GM21390 (cell line): ENCODE measurements around the gene CPPED1.
"Not testable (repeated sequence)": the region's sequence is repeated elsewhere in the genome, so short reads cannot be mapped to it uniquely, and the experiment has no call there.

Experiments
- ATAC-seq: cut with Tn5 transposase; IDR thresholded peaks from one replicate; pipeline ENCODE4 v1.9.1; 2021; ENCODE audit not compliant: unreplicated experiment

The CPPED1 gene

DNA sequence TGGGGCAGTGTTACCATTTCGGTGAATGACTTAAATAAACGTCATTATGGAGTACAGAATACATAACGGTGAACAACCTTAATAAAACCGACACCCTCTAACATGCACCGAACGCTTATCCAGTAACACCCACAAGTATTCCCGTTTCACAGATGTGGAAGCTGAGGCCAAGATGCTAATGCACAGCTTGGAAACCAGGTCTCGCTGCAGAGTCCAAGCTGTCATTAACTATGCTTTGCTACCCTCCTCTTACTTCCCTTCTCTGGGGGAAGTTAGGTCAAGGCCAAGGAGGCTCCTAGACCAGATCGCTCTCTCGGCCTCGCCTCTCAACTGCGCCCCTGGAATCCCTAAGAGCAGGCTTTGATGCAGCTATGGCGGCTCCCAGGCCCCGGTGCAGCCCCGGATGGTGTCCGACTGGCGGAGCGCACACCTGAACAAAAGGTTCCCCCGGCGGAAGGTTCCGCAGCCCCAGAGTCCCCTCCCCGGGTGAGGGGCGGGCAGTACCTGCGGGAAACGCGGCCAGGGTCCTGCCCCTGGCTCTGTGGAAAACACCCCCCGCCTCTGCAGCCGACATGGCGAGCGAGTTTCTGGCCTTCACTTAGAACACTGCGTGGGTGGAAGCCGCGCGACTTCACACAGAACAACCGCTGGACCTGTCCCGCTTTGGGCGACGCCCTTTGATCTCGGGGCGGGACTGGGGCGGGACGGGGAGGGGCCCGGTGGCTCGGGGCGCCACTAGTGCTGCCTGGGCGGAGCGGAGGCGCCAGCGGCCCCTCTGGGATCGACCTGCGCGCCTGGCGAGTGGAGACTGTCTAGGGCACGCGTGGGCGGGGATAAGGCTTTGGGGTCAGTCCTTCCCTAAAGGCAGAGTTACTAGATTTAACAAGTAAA is at the start of gene CPPED1:
Gene CPPED1 (minus strand): TSS at position 685 of the 891 bp plus-strand sequence. CDS start 111 bp downstream, at position 574.
- peak; percentile 89 for ATAC-seq

- no peak for ATAC-seq
Observed at GRCh38 chr16:12850186-12850585, 46.5 kb upstream of the CPPED1 start.

DNA sequence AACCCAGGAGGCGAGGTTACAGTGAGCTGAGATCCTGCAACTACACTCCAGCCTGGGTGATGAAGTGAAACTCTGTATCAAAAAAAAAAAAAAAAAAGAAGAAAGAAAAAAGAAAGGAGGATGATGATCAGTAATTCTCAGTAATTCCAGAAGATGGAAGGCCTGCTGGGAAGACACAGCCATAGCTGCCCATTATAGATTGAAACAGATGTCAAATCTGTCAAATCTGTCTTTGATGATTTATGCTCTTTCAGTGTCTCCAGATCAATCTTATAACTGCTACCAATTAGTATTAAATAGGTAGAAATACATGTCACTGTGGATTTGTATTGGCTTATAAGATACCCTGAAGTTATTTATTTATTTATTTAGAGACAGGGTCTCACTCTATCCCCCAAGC is 42.9 kb upstream of the CPPED1 start:
- no peak for ATAC-seq

- no peak for ATAC-seq
Observed at GRCh38 chr16:12845282-12845681, 41.6 kb upstream of the CPPED1 start.

- ATAC-seq = no peak
Observed at GRCh38 chr16:12837756-12838155, 34.1 kb upstream of the CPPED1 start.

DNA sequence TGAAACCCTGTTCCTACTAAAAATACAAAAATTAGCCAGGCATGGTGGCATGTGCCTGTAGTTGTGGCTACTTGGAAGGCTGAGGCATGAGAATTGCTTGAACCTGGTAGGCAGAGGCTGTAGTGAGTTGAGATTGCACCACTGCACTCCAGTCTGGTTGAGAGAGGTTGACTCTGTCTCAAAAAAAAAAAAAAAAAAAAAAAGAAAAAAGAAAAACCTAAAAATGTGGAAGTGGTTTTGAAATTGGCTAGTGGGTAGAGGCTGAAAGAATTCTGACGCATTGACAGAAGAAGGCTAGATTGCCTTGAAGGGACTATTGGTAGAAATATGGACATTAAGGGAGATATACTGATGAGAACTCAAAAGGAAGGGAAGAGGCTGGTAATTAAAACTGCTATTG is 33.6 kb upstream of the CPPED1 start:
- no peak for ATAC-seq

GRCh38 chr16:12833926-12834325 is 30.2 kb upstream of the CPPED1 start:
- no peak for ATAC-seq

- ATAC-seq = no peak
Observed at GRCh38 chr16:12829096-12829888, 25.6 kb upstream of the CPPED1 start.

DNA sequence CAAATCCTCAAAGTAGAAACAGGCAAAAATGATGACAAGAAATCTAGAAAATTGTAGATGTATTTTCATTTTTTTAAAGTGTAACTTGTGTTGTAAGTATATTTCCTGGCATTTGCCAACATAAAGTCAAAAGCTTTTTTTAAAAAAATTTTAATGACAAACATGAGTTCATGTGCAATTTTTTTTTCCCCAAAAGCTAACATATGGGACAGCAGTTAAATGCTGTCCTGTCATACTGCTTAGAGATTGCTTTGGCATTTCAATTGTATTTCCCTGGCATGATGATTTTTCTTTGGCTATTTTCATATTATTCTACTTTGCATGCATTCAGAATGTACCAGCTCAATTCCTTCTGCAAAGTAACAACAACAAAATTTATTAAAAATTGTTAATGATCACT is 24.5 kb upstream of the CPPED1 start:
- ATAC-seq = no peak

- ATAC-seq = no peak
Observed at GRCh38 chr16:12826559-12826958, 22.9 kb upstream of the CPPED1 start.

GRCh38 chr16:12819126-12820117 is 15.7 kb upstream of the CPPED1 start:
- ATAC-seq = no peak

- ATAC-seq = no peak
Observed at GRCh38 chr16:12818326-12818725, 14.6 kb upstream of the CPPED1 start.

GRCh38 chr16:12816791-12817214 is 13.1 kb upstream of the CPPED1 start:
- ATAC-seq = not testable (repeated sequence)

DNA sequence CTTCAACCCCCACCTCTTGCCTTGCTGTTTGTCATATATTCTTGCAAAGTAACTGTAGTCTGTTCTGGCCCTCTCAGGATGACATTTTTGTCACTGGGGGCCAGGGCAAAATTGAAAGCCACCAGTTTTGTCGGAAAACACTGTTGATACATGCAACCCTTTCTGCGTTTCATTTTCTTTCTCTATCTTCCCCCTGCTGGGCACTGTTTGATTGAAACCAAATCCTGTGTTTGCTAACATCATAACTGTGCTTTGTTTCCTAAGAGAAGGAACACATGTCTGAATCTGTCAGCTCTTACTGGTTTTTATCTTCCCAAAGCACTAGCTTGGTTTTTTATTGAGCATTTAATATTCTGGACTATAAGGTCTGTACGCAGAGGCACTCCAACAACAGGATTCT is 11.7 kb upstream of the CPPED1 start:
- ATAC-seq = no peak

- not testable (repeated sequence) for ATAC-seq
Observed at GRCh38 chr16:12813734-12814133, 10.0 kb upstream of the CPPED1 start.

- not testable (repeated sequence) for ATAC-seq
Observed at GRCh38 chr16:12813321-12813720, 9.6 kb upstream of the CPPED1 start.

GRCh38 chr16:12811441-12812383 is 8.0 kb upstream of the CPPED1 start:
- ATAC-seq = no peak

DNA sequence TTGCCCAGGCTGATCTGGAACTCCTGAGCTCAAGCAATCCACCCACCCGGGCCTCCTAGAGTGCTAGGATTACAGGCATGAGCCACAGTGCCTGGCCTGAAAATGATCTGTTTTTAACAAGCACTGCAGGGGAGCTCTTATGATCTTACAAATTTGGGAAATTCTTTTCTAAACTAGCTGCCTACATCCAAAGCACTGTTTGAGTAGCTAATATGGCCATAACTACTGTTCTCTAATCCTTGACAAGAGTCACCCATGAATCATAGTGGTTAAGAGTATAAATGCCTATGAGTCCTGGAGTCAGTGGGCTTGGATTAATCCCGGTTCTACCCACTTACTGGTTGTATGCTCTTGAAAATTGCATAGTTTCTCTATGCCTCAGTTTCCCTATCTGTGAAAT is 1.4 kb upstream of the CPPED1 start:
- ATAC-seq = no peak

- ATAC-seq = no peak
Observed at GRCh38 chr16:12804395-12804794, 708 bp upstream of the CPPED1 start.

GRCh38 chr16:12802661-12803060 is 1.0 kb downstream of the CPPED1 start:
- no peak for ATAC-seq
